GM19193 (cell line): ENCODE results near the gene SHTN1.

Source experiments
- POLR2A ChIP-seq: IDR thresholded peaks from 4 replicates; pipeline ENCODE4 v1.6.1; 2011; ENCODE audit not compliant: insufficient read depth, insufficient read length; ENCODE audit errors: extremely low read depth

The SHTN1 gene

DNA sequence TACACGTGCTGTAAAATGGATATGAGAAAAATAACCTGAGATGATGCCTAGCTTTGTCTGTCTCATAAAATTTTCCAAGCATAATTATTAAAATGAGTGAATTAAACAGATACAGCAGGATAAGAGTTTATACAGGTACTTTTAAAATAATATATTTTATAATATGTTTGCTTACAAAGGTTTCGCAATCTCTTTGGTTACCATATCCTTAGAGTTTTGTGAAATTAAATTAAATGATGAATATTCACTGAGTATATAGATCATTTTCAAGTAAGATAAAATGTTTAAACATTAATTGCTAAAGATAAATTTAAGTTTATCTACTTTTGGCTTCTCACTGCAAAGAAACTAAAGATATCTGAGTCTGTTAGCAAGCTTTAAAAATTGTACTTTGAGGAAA lies 11.4 kb downstream of the SHTN1 start:
- no peak for TF ChIP-seq POLR2A

DNA sequence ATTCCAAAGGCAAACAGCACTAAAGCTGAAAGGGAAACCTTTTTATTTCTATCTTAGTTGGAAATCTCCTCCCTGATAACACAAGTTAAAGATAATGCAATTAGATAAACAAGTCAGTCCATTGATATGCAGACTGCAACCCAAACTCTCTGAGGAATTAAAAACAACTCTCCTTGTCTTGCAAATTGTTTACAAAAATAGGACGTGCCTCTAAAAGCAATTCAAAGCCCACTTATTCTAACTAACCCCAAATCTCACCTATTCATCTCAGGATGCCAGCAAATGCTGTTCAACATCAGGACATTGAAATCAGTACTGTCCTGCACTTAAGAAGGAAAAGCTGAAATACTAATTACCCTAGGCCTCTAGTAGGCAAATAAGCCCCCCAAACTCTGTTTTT lies 12.8 kb downstream of the SHTN1 start:
- no peak for TF ChIP-seq POLR2A

DNA sequence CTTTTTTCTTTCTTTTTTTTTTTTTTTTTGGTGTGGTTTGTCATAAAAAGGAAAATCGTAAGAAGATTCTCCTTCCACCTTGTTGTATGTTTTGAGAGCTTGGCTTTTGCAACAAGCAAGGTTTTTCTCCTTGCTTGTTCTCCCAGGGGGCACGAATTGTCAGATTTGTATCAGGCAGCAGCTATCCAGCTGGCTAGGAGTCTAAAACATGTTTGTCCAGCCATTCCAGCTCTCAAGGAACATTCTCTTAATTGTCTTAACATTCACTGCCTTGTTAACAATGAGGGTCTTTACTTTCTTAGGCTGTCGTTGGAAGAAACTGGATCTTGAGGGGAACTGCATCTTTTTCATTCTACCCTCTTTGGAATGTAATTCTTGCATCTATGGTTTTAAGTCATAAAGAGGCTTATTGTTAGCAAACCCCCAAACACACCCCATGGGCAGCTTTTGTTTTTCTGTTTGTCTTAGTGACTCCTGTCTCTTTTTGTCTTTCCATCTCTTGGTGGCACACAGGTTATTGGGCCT lies 14.6 kb downstream of the SHTN1 start:
- no peak for TF ChIP-seq POLR2A

DNA sequence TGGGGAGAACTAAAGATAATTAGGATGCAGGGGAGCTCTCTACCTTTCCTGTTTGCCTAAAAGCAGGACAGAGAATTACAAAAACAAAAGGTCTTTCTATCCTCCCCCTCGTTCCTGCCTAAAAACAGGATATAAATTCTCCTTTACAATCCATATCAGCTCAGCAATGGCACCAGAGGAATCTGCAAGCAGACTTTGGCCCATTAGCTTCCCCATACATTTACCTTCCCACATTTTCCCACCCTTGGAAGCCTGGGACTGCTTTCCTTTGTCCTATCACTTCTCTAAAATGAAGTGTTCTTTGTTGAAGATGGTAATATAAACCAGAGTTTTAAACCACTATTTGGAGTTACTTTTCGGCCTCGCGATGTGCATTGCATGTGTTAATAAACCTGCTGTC lies 15.5 kb downstream of the SHTN1 start:
- TF ChIP-seq POLR2A = no peak

DNA sequence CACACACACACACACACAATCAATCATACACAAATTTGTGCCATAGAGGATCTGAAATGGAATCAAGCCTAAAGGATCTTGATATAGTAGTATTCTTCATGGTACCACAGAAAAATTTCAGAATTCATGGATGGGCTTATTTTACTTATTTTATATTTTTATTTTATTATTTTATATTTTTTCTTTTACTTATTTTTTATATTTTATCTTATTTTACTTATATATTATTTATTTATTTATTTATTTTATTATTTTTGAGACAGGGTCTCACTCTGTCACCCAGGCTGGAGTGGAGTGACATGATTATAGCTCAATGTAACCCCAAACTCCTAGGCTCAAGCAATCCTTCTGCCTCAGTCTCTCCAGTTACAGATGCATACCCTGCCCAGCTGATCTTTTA lies 16.7 kb downstream of the SHTN1 start:
- TF ChIP-seq POLR2A = no peak

DNA sequence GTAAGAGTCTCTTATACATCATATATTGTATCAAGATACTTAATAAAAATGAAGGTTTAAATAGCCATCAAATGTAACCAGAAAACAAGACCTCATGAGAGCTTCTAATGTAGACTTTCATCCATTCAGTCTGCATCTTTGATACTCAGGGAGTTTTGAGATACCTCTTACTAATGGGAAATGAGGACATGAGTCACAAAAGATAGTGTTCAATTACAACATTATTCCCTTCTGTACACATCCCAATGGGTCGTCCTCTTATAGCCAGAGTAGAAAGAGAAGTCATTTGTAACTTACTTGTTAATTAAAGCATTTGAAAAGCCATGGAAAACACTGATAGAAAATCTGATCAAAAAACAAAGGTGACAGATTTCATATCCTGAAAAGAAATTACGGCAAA lies 19.4 kb downstream of the SHTN1 start:
- TF ChIP-seq POLR2A = no peak

DNA sequence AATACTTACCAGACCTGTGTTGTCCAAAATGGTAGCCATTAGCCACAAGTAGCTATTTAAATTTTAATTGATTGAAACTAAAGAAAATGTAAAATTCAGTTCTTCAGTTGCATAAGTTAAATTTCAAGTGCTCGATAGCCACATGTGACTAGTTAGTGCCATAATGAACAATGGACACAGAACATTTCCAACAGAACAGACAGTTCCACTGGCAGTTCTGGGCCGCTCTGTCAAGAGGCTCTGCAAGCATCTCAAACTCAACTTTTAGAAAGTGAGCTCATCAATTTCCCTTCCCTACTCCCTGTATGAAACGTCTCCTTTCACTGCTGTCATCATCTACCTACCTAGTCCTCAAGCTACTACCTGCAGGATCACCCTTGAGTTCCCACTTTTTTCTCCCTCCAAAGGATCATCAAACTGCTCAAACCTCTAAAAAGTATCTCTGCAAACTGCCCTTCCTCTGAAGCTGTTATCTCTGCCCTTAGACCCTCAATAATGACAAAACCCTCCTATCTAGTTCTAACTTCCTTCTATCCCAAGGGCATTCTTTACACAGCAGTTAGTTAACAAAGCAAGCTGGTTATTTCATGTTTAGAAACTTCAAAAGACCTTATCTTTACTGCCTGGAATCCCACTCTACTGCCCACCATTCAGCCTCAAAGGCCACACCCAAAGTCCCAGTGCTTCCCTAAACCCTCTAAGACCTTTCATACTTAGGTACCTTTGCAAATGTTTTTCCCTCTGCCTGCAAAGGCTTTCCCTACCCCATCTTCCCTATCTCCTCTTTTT lies 20.6 kb downstream of the SHTN1 start:
- no peak for TF ChIP-seq POLR2A

DNA sequence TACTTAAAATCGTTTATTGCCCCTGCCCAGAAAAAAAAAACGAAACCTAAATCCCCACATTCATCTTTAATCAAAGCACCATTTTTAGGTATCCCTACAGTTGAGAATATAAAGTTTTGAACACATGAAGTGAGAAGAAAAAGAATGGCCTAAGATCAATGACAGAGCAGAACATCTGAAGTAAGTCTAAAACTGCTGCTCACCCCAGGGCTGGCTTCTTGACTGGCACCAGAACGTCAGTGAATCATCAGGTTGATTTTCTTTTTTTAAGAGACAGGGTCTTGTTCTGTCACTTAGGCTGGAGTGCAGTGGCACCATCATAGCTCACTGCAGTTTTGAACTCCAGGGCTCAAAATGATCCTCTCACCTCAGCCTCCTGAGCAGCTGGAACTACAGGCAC lies 24.9 kb downstream of the SHTN1 start:
- no peak for TF ChIP-seq POLR2A

DNA sequence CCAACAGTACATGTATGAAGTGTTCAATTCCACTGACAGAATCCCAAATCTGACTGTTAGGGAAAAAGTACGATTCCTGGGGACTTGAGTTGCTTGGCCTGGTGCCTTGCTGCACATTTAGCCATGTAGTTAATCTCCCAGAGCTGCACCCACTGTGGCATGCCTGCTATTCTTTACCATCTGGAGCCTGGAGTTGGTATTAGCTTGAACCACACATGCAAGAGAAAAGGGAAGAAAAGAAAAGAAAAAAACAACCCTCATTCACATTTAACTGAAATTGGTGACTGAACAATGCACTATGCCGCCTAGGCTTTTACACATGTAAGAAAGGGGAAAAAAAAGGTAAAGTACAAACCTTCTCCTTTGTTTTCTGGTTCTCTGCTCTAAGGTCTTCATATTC lies 26.1 kb downstream of the SHTN1 start:
- TF ChIP-seq POLR2A = no peak

DNA sequence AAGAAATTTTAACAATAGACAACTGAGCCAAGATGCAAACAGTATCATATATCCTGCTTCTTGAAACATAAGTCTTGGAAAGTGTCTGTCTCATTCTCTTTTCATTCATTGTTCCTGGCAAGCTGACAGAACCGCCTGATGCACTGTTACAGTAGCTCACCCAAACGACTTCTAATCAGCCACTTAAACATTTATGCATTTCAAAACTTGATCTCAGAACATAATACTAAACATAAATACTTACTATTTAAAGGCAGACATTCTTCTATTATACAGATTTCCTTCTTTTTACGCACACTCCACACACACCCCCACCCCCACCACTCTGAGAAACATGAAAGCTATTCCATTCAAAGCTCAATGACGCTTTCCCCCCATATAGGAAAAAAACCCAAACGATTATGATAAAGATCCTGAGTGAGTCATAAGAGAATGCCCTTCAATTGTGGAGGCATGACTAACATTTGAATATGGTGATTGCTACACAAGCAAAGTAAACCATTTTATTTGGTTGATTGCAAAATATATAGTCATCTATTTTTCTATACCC lies 30.5 kb downstream of the SHTN1 start:
- no peak for TF ChIP-seq POLR2A

DNA sequence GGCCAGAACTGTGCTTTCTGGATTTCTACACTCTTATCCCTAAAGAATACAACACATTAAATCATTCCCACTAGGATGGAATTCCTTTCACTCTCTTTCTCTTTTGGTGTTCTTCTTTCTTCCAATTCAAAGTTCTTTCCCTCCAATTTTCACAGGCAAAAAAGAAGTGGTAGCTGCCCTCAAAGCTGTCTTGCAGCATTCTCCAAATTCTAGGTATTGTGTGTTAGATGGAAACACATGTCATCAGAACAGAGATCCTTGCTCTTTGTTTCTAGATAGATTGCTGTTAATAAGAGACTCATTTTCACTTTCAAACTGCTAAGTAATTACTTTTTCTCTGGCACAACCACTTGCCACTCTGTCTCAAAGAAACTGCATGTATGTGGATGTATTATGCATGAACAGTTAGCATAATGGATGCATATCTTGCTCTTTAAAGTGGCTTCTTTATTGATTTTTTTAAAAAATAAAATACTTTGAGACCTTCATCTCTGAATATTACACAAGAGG lies 31.0 kb downstream of the SHTN1 start:
- TF ChIP-seq POLR2A = no peak

DNA sequence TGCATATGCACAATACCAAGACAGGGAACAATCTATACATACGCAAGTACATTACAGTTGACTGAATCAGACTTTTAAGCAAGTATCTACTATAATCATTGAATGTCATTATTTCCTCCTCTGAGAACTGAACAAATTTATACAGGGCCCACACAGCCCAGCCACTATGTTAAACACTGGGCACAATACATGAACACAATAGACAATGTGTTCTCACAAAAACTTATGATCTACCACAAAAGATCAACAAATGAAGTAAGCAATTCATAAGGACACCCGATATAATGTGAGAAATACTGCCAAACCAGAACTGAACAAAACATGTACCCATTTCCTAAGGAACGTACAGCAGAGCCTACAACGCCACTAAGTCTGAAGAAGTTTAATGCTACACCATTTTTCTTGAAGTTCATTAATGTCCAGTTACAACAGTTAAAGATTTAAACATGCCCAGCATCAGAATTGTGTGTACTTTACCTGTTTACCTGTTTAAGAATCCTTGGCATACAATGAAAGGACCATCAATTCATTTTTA lies 31.5 kb downstream of the SHTN1 start:
- no peak for TF ChIP-seq POLR2A

DNA sequence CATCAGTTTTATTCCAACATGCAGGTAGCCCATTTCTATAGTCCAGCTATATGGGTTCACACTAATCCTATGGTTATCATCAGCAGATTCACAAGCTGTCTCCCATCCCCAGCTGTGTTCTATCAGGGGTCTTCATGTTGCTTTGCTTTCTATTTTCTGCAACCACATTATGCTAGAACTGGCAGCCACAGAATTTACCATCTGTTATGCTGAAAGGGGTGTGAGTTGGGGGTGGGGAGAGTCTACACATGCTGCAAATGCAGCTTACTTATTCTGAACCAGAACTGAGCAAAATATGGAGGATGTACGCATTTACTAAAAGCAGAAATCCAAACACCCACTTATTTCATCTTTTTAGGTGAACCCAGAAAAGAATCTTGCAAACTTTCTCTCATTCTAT lies 32.9 kb downstream of the SHTN1 start:
- no peak for TF ChIP-seq POLR2A

DNA sequence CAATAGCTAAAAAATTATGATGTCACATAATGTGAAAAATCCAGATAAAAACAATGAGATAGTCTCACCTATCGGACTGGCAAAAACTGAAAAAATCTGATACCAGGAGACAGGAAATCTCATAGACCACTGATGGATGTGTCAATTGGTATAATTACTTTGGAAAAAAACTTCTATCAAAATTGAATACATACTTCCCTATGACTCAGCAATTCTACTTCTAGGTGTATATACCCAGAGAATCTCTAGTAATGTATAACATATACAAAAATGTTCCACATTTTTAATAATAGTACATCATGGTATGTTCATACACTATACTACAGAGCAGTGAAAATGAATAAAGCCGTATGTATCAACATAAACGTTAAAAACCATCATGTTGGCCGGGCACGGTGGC lies 34.9 kb downstream of the SHTN1 start:
- TF ChIP-seq POLR2A = no peak

DNA sequence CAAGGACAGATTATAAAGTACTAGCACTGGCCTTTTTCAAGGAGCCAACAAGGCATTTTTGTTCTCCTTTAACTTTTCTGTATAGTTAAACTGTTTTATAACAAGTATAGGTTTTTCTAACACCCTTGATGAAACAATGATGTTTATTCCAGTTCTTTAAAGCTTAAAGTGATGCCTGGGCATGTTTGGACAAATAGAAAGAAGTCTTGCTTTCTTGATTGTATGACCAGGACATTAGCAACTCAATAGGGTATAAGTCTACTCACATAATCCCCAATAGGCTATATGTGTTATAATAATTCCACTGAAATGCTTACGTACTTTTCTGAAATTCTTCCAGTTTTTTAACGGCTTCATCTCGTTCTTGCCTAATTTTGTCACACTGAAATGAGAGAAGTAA lies 36.7 kb downstream of the SHTN1 start:
- no peak for TF ChIP-seq POLR2A
